ENCODE data around the gene NLRC5.
"Not testable (repeated sequence)": the region's sequence is repeated elsewhere in the genome, so short reads cannot be mapped to it uniquely, and the experiment has no call there.

Gene NLRC5

DNA sequence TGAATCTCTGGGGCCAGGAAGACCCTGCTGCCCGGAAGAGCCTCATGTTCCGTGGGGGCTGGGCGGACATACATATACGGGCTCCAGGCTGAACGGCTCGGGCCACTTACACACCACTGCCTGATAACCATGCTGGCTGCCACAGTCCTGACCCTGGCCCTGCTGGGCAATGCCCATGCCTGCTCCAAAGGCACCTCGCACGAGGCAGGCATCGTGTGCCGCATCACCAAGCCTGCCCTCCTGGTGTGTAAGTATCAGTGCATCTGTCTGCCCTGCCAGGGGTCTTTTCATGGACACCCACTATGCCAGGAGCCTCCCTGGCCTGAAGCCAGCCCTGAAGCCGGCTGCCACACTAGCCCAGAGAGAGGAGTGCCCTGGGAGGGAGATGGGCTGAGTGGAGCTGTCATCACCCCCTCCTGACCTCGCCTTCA lies 27.5 kb upstream of the NLRC5 start, which contains the start of gene CETP:
Gene CETP (plus strand): TSS at position 100 of the 431 bp plus-strand sequence. CDS start 30 bp downstream, at position 130.
- DNase-seq = no peak

DNA sequence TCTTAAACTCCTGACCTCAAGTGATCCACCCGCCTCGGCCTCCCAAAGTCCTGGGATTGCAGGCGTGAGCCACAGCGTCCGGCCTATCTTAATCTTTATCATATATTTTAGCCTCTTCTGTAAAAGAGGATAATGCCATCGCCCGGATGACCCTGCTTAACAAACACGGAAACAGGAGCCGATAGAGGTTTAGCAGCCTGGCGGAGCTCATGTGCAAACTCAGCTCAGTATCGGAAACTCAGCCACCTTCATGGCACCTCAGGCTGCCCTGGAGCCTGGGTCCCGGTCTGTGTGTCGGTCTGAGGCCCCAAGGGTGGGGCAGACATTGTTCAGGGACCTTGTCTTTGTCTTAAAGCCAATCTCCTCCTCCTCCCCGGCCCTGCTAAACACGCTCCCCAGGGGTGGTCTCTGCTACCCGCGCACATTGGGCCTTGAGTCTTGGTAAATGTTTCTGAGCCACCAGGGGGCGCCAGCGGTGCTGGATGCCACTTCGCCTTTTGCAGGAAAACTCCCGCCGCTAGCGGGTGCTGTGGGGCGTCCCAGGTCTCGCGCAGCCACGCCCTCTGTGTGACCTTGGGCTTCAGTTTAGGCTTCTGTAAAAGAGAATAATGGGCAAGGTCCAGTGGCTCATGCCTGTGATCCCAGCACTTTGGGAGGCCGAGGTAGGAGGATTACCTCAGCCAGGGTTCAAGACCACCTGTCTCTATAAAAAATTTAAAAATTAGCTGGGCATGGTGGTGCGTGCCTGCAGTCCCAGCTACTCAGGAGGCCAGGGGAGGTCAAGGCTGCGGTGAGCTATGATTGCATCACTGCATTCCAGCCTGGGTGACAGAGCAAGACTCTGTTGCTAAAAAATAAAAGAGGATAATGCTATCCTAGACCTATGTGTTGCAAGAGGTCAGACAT lies 24.9 kb upstream of the NLRC5 start:
- DNase-seq = peak in 43 of 56 donors; percentile 14 to 76 (median 42)

DNA sequence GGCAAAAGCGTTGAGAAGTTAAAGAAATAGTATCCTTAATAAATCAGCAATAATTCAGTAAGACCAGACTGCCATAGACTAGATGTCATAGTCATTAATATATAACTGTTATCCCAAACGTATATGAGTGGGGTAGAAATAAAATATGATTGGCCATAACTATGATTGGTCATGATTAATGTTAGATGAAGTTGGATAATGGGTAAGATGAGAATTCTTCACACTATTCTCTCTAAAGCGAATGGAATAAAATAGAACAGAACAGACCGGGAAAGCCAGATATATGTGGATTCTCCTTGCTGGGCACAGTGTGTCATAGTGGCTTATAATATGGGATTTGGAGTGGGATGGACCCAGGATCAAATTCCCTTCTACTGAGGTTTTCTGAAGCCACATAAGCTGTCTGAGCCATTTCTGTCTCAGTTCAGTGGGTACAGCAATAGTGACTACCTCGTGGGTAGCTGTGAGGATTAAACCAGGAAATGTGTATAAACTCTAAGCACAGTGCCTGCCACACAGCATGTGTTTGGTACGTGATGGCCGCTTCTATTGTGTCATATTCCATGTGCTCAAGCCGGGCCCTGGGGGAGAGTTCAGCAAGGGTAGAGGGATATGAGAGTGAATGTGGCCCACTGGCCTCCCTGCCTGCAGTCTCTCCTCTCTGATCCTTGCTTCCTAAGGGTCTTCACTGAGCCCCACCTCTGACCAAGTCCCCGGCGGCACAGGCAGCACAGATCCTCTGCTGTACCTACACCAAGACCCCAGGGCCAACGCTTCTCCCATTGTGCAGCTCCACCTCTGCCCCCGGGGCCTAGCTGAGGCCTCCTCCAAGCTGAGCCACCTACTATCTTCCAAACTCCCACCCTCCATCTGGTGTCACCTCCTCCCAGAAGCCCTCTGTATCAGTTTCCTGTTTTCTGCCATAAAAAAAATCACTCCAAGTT lies 23.9 kb upstream of the NLRC5 start:
- DNase-seq = peak in 2 of 56 donors; percentile 11 to 16

DNA sequence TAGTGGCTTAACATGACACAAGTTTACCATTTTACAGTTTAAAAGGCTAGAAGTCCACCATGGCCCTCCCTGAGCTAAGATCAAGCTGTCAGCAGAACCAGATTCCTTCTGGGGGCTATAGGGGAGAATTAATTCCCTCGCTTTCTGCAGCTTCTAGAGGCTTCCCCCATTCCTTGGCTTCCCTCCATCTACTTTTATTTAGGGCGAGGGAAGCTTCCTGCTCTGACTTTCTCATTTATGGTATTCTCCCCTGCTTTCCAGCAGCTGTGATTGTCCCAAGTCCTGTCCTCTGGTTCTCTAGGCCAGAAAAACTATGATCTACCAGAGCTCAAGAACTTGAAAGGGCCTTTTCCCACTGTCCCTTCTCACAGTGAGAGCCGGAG lies 23.3 kb upstream of the NLRC5 start:
- no peak for DNase-seq

DNA sequence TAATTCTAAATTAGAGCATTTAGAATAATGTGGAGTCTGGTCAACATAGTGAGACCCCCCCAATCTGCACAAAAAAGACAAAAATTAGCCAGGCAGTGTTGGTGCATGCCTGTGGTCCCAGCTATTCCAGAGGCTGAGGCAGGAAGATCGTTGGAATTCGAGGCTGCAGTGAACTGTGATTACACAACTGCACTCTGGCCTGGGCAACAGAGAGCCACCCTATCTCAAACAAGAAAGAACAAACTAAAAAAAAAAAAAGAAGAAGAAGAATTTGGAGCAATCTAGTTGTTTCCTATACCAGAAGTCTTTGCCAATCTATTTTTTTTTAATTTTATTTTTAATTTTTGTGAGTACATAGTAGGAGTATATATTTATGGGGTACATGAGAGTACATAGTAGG lies 21.6 kb upstream of the NLRC5 start:
- no peak for DNase-seq

DNA sequence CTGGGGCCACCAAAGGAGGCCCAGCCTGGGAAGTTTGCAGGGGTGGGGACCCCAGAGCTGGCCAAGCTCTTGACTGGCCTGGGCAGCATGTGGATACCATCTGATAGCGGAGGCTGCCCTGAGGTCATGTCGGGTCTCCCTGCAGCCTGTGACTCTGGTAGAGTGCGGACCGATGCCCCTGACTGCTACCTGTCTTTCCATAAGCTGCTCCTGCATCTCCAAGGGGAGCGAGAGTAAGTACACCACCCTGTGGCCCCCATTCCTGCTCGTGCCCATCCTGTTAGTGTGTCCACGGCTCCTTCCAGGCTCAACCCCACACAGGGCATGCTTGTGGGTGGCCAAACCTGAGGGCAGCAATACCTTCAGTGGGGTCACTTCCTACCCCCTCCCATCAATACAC lies 19.6 kb upstream of the NLRC5 start:
- no peak for DNase-seq

DNA sequence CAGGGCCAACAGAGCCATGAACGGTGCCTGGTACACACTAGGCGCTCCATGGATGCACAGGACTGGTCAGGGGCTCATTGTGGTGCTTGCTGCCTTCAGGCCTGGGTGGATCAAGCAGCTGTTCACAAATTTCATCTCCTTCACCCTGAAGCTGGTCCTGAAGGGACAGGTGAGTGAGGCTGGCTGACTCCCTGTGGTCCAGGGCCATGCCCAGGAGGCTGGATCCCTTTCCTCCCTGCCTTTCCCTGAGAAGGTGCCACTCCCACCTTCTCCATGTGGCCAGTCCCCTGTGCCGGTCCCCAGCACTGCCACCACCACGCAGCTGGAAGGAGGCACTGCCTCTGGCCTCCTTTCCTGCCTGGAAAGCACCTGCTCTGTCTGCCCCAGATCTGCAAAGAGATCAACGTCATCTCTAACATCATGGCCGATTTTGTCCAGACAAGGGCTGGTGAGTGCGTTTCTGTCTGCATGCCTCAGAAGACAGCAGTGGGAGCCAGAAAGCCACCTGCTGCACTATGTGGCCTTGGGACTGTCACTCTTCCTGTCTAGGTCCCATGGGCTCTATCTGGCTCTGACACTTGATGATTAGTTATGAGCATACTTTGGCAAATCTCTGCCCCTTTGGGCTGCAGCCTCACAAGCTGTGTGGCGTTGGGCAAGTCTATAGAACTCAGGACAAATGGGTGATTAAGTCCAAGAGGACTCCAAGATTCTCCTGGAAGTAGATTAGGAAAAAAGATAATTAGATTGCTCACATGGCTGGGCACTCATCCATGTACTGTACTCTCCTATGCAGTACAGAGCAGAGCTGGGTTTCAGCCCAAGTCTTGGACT lies 18.2 kb upstream of the NLRC5 start:
- no peak for DNase-seq

DNA sequence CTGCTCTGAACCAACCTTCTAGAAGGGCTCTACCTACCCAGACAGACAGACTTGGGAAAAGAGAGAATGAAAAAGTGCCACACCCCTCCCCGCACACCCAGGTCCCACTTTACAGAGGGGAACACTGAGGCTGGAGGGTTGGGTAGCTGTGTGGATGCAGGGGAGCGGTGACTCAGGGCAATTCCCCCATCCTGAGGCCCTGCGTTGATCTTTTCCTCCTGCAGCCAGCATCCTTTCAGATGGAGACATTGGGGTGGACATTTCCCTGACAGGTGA lies 17.7 kb upstream of the NLRC5 start:
- DNase-seq = no peak

DNA sequence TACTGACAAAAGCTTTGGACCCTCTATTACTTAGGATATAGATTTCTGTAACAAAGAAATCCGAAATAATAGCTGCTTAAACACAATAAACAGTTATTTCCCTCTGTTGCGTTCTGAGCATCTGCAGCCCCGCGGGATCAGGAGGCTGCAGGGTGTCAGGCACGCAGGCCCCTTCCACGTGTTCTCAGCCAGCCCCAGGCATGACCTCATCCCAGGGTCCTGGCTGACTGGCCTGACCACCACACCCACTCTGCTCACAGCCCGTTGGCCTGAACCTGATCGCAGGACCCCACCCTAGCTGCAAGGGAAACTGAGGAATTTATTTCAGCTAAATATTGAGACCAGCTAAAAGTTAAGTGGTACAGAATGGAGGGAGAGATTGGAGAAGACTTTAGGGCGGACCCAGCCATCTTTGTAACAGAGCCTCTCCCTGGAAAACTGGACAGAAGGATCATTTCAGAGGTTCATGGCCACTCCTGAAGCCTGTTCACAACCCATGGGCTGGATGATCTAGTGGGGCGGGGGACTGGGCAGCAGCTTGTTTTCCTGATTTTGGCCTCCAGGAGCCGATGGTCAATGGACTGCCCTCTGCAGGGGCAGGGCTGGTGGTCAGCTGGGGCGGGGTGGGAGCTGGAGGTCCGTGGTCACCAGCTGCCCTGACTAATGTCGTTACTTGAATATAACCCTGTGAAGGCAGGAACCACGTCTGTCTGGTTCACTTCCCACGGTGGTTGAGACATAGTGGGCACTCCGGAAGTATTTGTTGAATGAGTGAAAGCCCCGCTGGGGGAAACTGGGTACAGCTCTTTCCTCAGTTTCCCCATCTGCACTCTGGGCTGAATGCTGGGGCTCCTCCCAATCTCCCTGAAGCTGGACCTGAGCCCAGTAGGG lies 16.7 kb upstream of the NLRC5 start:
- DNase-seq = no peak

DNA sequence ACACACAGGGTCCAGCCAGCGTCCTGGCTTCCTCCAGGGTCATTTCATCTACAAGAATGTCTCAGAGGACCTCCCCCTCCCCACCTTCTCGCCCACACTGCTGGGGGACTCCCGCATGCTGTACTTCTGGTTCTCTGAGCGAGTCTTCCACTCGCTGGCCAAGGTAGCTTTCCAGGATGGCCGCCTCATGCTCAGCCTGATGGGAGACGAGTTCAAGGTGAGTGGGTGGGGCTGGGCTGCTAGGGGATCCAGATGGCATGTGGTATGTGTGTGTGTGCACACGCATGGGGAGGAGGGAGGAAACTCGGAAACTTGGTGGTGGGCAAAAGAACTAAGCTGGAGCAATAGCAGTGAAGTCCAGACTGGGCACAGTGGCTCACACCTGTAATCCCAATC lies 16.1 kb upstream of the NLRC5 start:
- DNase-seq = no peak

DNA sequence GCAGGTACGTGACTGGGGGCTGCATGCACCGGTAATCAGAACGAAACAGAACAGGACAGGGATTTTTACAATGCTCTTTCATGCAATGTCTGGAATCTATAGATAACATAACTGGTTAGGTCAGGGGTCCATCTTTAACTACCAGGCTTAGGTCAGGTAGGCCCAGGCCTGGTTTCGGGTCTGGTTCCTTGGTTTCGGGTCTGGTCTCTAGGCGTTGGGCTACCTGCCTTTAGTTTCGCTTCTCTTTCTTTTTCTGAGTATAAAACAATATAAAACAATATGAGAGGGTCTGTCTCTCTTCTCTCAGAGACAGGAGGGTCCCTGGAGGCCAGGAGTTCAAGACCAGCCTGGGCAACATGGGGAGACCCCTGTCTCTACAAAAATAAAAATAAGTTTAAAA lies 15.5 kb upstream of the NLRC5 start:
- not testable (repeated sequence) for DNase-seq

DNA sequence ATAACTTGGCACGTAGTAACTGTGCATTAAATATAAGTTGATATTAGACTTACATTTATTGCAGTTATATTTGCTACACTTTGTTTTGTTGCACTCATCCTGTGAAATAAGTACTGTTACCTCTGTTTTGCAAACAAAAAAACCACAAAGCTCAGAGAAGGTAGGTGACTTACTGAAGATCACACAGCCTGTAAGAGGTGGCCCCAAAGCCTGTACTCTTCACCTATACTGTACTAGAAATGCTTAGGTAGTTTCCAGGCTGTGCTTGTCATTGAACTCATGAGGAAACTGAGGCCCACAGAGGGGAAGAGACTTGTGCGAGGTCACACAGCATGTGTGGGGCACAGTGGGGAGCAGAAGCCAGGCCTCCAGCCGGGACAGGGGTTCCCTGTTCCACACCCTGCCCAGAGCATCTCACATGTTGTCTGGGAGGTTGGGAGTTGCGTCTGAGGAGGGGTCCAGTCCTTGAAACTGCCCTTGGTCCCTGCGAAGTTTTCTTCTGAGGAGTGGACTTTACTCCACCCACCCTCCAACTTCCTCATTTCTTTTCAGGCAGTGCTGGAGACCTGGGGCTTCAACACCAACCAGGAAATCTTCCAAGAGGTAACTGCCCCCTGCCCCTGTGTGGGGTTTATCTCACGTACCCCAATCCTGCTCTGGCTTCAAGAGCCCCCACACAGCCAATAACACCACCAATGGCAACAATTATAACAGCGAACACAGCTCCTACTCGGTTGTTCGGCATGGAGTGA lies 14.6 kb upstream of the NLRC5 start:
- no peak for DNase-seq

DNA sequence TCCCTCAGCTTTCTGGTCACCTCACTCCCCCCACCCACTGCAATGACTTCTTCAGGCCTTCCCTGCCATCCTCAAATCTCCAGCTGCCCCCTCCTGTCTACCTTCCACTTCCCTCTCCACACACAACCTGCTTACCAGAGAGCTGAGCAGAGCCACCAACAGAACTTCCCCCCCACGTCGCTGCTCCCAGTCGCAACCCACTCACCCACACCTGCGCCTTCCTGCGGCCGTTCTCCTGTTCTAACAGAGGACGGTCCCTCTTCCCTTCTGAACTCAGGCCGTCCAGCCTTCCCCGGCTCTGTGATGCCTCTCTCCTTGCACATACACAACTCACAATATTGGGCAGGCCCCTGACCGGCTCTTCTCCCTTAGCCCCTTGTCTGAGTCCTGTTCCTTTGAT lies 13.6 kb upstream of the NLRC5 start:
- no peak for DNase-seq

DNA sequence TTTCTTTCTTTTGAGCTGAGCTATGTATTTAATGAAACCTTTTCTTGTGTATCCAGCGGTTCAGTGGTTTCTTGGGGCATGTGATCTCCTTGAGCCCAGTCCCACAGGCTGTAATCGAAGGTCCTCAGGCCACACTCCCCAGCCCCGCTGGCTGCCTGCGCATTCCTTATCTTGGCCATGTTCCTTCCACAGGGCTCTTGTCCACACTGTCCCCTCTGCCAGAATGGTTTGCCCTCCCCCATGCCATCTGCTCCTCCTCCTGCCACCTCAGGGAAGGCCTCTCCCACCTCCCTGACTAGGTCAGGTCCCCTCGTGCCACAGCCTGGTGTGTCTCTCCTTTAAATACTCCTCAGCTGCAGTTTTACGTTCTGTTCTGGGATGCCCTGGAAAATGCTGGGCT lies 12.1 kb upstream of the NLRC5 start:
- no peak for DNase-seq

DNA sequence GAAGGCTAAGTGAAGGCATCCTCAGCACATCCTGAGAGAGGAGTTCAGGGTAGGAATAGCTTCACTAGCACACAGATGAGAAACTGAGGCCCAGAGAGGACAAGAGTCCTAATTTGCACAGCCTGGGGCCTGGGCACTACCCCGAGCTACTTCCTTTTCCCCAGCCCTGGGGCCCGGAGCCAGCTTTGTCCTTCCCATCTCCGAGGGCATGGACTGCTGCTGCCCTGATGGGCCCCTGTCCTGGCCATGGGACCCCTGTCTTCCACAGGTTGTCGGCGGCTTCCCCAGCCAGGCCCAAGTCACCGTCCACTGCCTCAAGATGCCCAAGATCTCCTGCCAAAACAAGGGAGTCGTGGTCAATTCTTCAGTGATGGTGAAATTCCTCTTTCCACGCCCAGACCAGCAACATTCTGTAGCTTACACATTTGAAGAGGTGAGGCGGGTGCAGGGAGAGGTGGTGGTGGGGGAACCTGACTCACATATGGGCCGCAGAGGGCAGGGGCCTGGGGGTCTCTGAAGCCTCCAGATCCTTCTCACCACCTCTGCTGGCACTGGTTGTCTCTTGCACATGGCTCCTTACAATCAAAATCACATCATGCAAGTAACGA lies 11.4 kb upstream of the NLRC5 start:
- DNase-seq = no peak

DNA sequence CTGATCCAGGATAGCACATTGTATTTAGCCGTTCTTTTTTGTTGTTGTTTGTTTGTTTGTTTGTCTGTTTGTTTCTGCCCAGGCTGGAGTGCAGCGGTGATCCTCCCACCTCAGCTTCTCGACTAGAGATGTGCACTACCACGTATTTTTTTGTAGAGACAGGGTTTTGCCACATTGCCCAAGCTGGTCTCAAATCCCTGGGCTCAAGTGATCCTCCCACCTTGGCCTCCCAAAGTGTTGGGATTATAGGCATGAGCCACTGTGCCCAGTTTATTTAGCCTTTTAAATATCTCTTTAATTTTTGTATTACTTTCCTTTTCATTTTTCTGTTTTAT lies 9.2 kb upstream of the NLRC5 start:
- no peak for DNase-seq

DNA sequence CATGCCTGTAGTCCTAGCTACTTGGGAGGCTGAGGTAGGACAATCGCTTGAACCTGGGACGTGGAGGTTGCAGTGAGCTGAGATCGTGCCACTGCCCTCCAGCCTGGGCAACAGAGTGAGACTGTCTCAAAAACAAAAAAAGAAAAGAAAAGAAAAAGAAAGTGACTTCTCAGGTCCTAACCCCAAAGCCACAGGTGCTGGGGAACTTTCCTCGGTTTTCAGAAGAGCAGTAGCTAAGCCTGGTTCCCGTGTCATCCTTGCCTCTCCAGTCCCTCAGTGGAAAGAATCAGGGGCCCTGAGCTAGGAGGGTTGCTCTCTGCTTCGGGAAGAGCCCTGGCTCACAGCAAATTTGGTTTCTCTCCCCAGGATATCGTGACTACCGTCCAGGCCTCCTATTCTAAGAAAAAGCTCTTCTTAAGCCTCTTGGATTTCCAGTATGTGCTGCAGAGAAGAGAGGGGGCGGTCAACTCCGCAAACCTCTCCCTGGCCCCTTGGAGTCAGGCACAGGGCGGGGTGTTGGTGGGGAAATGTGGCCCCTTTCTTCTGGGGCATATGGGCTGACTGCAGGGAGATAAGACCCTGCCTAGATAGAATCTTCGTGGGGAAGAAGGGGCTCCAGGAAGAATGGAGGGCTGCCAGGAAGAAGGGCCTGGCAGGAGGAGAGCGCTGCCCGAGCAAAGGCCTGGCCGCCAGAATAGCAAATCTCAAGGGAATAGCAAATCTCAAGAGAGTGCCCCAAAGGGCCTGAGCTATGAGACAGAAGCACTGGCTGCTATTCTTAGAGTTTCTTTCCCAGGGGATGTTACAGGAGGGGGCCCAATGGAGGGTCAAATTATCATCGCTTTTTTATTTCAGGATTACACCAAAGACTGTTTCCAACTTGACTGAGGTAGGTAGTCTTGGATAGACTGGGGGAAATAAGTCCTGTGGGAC lies 8.3 kb upstream of the NLRC5 start:
- DNase-seq = no peak

DNA sequence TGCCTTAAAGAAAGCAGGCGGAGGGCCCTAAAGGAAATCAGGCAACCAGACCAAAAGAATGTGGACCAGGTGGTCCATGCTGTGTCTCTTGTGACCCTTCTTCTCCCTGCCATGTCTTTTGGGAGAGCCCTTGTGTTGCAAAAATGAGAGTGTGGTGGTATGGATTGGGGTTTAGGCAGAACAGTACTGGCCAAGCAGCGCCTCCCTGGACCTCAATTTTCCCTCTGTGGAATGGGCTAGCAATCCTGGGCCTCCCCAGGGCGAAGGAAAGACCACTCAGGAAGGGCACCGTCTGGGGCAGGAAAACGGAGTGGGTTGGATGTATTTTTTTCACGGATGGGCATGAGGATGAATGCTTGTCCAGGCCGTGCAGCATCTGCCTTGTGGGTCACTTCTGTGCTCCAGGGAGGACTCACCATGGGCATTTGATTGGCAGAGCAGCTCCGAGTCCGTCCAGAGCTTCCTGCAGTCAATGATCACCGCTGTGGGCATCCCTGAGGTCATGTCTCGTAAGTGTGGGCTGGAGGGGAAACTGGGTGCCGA lies 7.6 kb upstream of the NLRC5 start:
- no peak for DNase-seq

Measured in nucleus accumbens (tissue), 56 donors.